Heart left ventricle (tissue), 13 donors: ENCODE results near the gene ARHGAP23.

ENCODE experiments used
- POLR2A ChIP-seq, 2 donors: fragments of 450-650 bp; IDR thresholded peaks; one replicate each; pipeline ENCODE4 v1.6.1; 2017; ENCODE audit warnings: antibody characterized with exemption in 2 of 2, mild to moderate bottlenecking in 2 of 2, moderate library complexity in 2 of 2
- TF ChIP-seq, protein P1 (sequence below), 12 donors: fragments of 200-600 bp; sonication (generic) in 4 of 12; IDR thresholded peaks; one replicate each; pipeline versions ENCODE4 v1.5.0 to v1.8.0; 2018 to 2022; ENCODE audit warnings: antibody characterized with exemption in 12 of 12, mild to moderate bottlenecking in 5 of 12
- donor health status: ischemic (EF 13 %, LVEDD 7.1; RV severe dilation, severe dysfunction).
- donor health status: DM: no; HTN: yes; CAD: no.
- donor health status: DM: no; HTN: no; CAD: no.
- donor health status: ischemic (EF 25% LVEDD 6.9; RV normal size, moderate dysfunction).
- donor health status: ischemic (EF 25% LVEDD 5.7; RV mildly dilated, moderate dysfunction).
- donor health status: ischemic (EF 35%, LVEDD 5.7; RV mildly dilated, moderate dysfunction).
- donor health status: nonischemic (EF 11% LVEDD 7.7; RV severe dilation, severe dysfunction).
- donor health status: DM: yes; HTN: yes; CAD: no.
- donor health status: PGD.
- donor health status: ischemic (EF 29% LVEDD 5.4; RV normal size, mild dysfunction).
- donor health status: nonischemic (EF 23%, LVEDD 6.1; RV moderate dilation, normal function).

DNA sequence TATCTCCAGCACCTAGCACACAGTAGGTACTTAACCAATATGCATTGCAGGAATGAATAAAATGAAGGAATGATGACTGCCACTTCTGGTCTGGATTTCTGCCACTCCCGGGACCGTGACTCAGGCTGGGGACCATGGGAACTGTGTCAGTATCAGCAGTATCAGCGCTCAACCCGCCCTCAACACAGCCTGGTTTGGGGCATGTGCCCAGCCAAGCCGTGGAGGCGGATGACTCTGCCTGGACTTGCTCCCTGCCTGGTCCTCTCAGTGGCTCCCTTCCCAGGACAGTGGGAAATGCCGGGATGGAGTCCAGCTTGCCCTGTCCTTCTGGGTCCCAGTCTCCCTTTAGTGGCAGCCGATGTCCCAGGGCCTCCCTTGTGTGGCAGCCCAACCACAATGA is 122.4 kb downstream of the ARHGAP23 start:
- TF ChIP-seq, protein P1, sequence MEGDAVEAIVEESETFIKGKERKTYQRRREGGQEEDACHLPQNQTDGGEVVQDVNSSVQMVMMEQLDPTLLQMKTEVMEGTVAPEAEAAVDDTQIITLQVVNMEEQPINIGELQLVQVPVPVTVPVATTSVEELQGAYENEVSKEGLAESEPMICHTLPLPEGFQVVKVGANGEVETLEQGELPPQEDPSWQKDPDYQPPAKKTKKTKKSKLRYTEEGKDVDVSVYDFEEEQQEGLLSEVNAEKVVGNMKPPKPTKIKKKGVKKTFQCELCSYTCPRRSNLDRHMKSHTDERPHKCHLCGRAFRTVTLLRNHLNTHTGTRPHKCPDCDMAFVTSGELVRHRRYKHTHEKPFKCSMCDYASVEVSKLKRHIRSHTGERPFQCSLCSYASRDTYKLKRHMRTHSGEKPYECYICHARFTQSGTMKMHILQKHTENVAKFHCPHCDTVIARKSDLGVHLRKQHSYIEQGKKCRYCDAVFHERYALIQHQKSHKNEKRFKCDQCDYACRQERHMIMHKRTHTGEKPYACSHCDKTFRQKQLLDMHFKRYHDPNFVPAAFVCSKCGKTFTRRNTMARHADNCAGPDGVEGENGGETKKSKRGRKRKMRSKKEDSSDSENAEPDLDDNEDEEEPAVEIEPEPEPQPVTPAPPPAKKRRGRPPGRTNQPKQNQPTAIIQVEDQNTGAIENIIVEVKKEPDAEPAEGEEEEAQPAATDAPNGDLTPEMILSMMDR (IDR thresholded peaks at IDR 0.05): no peak
- no peak for TF ChIP-seq POLR2A (IDR thresholded peaks at IDR 0.05)
